Neural crest cell (in vitro differentiated cells): Measurements from ENCODE around the gene DSCAM. TPM values are rescaled to one million over a fixed set of nuclear protein-coding genes. Genes with fewer than 3 reads are reported as not detected.

Experiments
- DNase-seq: peaks from one replicate; pipeline ENCODE4 v3.0.0; 2021; ENCODE audit warnings: low read depth, mixed read lengths, low spot score
- H3K27ac Mint-ChIP-seq: one replicate; pipeline ENCODE4 v1.8.0; 2021; ENCODE audit warnings: mild to moderate bottlenecking, mixed read lengths; ENCODE audit not compliant: unreplicated experiment
- H3K27me3 Mint-ChIP-seq: 2 replicates; pipeline ENCODE4 v1.8.0; 2021; ENCODE audit warnings: low read depth, mild to moderate bottlenecking, mixed read lengths
- H3K36me3 Mint-ChIP-seq: 2 replicates; pipeline ENCODE4 v1.8.0; 2021; ENCODE audit warnings: low read depth, mild to moderate bottlenecking, mixed read lengths
- H3K4me1 Mint-ChIP-seq: 2 replicates; pipeline ENCODE4 v1.8.0; 2021; ENCODE audit warnings: mixed read lengths
- H3K4me3 Mint-ChIP-seq: one replicate; pipeline ENCODE4 v1.8.0; 2021; ENCODE audit warnings: mild to moderate bottlenecking, mixed read lengths
- H3K9me3 Mint-ChIP-seq: 2 replicates; pipeline ENCODE4 v1.8.0; 2021; ENCODE audit warnings: mixed read lengths
- CTCF ChIP-seq: fragments of 200-600 bp; sonication (generic); conservative IDR thresholded peaks from 2 replicates; pipeline ENCODE4 v1.5.0; 2021; ENCODE audit warnings: antibody characterized with exemption, mild to moderate bottlenecking
- microRNA-seq: library from miRNA; unstranded; fragments of <30 nt; microRNA quantifications from one replicate; pipeline ENCODE4, GENCODE V29; 2020
- total RNA-seq: library from RNA; stranded (reverse); gene quantifications from 2 replicates; pipeline ENCODE4 v1.2.1, GENCODE V29; 2021

The DSCAM gene
- total RNA-seq, 1 donor from 2014 or later = 0.19 TPM

GRCh38 chr21:39965026-39965425 is 881.9 kb downstream of the DSCAM start:
- H3K36me3 Mint-ChIP-seq = no peaks in the 10 kb centered on the region
- H3K9me3 Mint-ChIP-seq = peaks cover 16% of the 10 kb centered on the region
- no peak for DNase-seq

DNA sequence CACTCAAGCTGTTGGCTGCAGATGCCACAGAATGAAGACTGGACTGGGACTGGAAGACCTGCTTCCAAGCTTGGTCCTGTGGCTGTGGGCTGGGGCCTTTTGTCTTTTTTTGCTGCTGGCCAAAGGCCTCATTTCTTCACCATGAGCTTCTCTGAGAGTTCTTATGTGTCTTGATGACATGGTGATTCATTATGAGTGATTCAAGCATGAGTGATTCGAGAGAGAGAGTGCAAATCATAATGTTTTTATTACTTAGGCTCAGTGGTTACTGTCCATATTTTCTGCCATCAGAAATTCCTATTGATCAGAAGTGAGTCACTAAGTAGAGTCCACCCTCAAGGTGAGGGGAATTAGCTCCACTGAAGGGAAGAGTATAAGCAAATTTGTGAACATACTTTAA is 885.7 kb downstream of the DSCAM start:
- no peak overlapping the region for H3K27ac Mint-ChIP-seq
- H3K4me1 Mint-ChIP-seq = no peaks in the 10 kb centered on the region
- no peak for DNase-seq
- no peak overlapping the region for H3K4me3 Mint-ChIP-seq
- H3K27me3 Mint-ChIP-seq = peaks cover 4% of the 10 kb centered on the region
- no peaks in the 10 kb centered on the region for H3K36me3 Mint-ChIP-seq
- TF ChIP-seq CTCF = no peak
- H3K9me3 Mint-ChIP-seq = peaks cover 13% of the 10 kb centered on the region

More at GRCh38 chr21:39965026-39965425, 881.9 kb downstream of the DSCAM start:
- H3K4me1 Mint-ChIP-seq = no peaks in the 10 kb centered on the region
- no peak overlapping the region for H3K27ac Mint-ChIP-seq
- H3K4me3 Mint-ChIP-seq = no peak overlapping the region
- no peak for TF ChIP-seq CTCF
- H3K27me3 Mint-ChIP-seq = peaks cover 4% of the 10 kb centered on the region

Small RNA genes lying within 50 kb of the gene (microRNA-seq; reads per million reads assigned to microRNA genes)
- gene MIR4760 = not detected
